ENCODE measurements around the gene CLSTN1. TPM values are rescaled to one million over a fixed set of nuclear protein-coding genes. Genes with fewer than 3 reads are reported as not detected.

The CLSTN1 gene
- total RNA-seq, 1 donor from 2014 or later, result 130 TPM

DNA sequence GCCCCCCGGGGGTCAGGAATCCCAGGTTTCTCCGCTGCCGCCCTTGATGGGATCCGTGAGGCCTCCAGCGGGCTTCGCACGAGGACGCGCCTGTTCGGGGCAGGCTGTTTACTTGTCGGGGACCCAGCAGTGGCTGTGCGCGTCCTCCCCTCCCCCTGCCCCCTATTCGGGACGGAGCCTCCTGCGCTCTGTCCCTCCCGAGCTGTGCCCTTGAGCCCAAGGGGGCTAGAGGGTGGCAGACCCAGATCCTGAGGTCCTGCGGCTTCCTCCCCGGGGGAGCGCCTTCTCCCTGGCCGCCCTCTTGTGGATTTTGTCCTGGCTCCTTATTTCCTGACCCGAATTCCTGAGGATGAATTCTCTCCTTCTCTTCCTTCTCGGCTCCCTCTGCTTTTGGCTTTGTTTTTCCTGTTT, 133.8 kb downstream of the CLSTN1 start:
- peak overlapping the region; percentile 95 for H3K27ac Mint-ChIP-seq
- peak; percentile 46 for DNase-seq (ENCODE audit: low spot score, unreplicated experiment)
- peaks cover 34% of the 10 kb centered on the region for H3K27me3 Mint-ChIP-seq
- TF ChIP-seq, protein P1, sequence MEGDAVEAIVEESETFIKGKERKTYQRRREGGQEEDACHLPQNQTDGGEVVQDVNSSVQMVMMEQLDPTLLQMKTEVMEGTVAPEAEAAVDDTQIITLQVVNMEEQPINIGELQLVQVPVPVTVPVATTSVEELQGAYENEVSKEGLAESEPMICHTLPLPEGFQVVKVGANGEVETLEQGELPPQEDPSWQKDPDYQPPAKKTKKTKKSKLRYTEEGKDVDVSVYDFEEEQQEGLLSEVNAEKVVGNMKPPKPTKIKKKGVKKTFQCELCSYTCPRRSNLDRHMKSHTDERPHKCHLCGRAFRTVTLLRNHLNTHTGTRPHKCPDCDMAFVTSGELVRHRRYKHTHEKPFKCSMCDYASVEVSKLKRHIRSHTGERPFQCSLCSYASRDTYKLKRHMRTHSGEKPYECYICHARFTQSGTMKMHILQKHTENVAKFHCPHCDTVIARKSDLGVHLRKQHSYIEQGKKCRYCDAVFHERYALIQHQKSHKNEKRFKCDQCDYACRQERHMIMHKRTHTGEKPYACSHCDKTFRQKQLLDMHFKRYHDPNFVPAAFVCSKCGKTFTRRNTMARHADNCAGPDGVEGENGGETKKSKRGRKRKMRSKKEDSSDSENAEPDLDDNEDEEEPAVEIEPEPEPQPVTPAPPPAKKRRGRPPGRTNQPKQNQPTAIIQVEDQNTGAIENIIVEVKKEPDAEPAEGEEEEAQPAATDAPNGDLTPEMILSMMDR (IDR thresholded peaks at IDR 0.05; ENCODE audit: unreplicated experiment), result no peak
- H3K4me1 Mint-ChIP-seq (ENCODE audit: low read depth), result peaks cover 8% of the 10 kb centered on the region
- H3K36me3 Mint-ChIP-seq (ENCODE audit: insufficient read depth), result peaks cover 3% of the 10 kb centered on the region
- no peaks in the 10 kb centered on the region for H3K9me3 Mint-ChIP-seq (ENCODE audit: low read depth)
- H3K4me3 Mint-ChIP-seq (ENCODE audit: low read depth), result peak overlapping the region; percentile 85

DNA sequence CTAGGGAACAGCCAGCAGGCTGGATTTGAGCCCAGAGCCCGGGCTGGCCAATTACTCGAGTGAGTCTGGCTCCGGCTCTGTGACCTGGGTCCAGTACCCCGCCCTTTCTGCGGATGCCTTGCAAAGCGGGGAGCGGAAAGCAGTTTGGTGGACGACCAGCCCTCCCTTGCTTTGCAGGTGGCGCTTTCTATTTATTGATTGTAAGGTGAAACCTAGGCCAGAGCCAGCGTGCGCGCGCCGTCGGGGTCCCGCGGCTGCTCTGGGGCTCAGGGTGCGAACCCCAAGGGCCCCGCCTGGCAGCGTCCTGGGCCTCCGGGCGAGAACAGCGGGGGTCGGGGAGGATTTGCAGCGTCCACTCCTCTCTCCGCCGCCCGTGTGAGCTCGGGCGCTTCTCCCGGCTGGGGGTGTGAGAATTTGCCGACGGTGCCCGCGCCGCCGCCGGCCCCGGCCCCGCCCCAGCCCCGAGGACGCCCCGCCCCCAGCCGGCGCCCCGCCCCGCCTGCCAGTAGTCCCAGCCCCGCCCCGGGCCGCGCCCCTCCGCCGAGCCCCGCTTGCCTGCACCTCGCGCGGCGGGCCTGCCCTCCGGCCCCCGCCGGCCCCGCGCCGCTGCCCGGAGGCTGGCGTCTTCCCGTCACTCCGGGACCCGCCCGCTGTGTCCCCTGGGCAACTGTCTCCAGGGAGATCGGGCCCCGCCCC, 134.6 kb downstream of the CLSTN1 start:
- Mint-ChIP-seq H3K4me3 (ENCODE audit: low read depth) (peak overlapping the region; percentile 76), H3K27me3 (peaks cover 34% of the 10 kb centered on the region), H3K4me1 (ENCODE audit: low read depth) (peaks cover 8% of the 10 kb centered on the region), H3K9me3 (ENCODE audit: low read depth) (no peaks in the 10 kb centered on the region), H3K36me3 (ENCODE audit: insufficient read depth) (peaks cover 3% of the 10 kb centered on the region), H3K27ac (no peak overlapping the region)
- peak; percentile 85 for DNase-seq (ENCODE audit: low spot score, unreplicated experiment)
- TF ChIP-seq, protein P1 (IDR thresholded peaks at IDR 0.05; ENCODE audit: unreplicated experiment), result no peak

DNA sequence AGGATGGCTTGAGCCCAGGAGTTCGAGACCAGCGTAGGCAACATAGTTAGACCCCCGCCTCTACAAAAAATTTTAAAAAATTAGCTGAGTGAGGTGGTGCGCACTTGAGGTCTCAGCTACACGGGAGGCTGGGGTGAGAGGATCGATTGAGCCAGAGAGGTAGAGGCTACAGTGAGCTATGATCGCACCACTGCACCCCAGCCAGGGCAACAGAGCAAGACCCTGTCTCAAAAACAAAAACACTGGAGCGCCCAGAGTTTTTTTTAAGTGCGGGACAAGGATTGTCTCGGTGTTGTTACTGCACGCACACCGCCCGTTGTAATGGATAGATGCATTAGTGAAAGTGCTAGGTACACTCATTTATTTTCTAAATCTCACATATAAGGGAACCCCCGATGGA, 135.2 kb downstream of the CLSTN1 start:
- Mint-ChIP-seq H3K27me3 (peaks cover 34% of the 10 kb centered on the region), H3K36me3 (ENCODE audit: insufficient read depth) (peaks cover 2% of the 10 kb centered on the region), H3K9me3 (ENCODE audit: low read depth) (no peaks in the 10 kb centered on the region), H3K4me3 (ENCODE audit: low read depth) (peak overlapping the region; percentile 76), H3K4me1 (ENCODE audit: low read depth) (peaks cover 8% of the 10 kb centered on the region), H3K27ac (peak overlapping the region; percentile 7)
- DNase-seq (ENCODE audit: low spot score, unreplicated experiment), result no peak
- TF ChIP-seq, protein P1 (IDR thresholded peaks at IDR 0.05; ENCODE audit: unreplicated experiment), result no peak

DNA sequence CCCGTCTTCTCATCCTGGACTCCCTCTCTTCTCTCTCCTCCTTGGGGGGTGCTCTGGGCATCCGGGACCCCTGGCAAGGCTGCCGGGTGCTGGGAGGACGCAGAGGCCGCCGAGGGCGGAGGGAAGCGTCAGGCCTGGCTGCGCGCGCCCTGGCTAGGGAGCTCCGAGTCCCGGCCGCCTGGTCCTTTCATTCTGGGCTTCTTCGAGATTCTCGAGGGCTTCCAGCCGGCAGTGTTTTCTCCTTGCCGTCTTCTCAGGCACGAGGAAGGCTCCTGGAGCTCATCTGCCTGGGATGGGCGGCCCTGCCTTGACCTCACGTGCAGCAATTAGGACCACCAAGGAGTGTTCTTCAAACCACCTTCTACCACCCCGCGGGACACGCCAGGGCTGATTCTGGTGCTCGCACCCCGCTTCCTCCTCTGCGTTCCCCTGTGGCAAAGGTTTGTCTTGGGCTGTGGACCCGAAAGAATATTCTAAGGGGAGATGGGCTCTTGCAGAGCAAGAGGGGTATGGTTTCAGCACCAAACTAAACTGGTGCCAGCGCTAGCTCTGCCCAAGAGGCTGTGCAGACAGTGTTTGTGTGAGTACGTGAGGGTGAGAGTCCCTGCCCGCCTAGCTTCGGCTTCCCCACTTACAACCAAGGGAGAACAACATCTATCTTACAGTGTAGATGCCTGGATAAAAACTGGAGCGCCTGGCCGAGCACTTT, 135.7 kb downstream of the CLSTN1 start:
- Mint-ChIP-seq H3K27me3 (peaks cover 34% of the 10 kb centered on the region), H3K4me1 (ENCODE audit: low read depth) (peaks cover 8% of the 10 kb centered on the region), H3K36me3 (ENCODE audit: insufficient read depth) (peaks cover 2% of the 10 kb centered on the region), H3K9me3 (ENCODE audit: low read depth) (no peaks in the 10 kb centered on the region), H3K4me3 (ENCODE audit: low read depth) (peak overlapping the region; percentile 76), H3K27ac (peak overlapping the region; percentile 7)
- DNase-seq (ENCODE audit: low spot score, unreplicated experiment), result peak; percentile 14
- TF ChIP-seq, protein P1 (IDR thresholded peaks at IDR 0.05; ENCODE audit: unreplicated experiment), result no peak

DNA sequence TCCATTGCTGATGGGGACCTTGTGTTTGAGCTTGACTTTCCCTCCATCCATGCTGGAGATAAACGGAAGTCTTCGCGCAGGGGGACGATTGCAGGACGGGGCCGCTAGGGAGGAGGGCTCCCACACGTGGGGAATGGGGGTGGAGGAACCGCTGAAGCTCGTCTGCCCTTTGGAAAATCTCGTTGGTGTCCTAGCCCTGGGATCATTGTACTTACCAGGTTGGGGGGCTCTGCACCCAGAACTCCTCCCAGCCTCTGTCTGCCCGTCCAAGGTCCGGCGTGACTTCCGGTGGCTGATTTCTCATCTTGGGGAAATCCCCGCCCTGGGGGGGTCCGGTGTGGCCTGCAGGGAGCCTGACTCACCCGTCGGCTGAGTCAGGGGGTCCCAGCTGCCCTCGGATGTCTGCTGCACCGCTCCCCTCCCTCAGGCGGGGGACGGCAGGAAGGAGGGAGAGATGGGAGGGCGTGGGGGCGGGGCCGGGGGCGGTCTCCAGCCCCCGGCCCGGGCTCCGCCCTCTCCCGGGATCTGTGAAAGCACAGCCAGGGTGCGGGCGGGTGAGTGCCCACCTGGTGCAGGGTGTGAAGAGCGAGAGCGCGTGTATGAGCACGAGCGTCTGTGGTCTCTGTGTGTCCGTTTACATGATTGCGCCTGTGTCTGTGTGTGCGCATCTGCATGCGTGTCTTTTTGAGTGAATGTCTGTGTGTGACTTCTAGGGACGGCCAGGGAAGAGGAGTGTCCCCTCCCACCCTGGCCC, 136.5 kb downstream of the CLSTN1 start:
- H3K27ac Mint-ChIP-seq, result peak overlapping the region; percentile 16
- peaks cover 34% of the 10 kb centered on the region for H3K27me3 Mint-ChIP-seq
- H3K9me3 Mint-ChIP-seq (ENCODE audit: low read depth), result no peaks in the 10 kb centered on the region
- TF ChIP-seq, protein P1 (IDR thresholded peaks at IDR 0.05; ENCODE audit: unreplicated experiment), result peak; percentile 25
- DNase-seq (ENCODE audit: low spot score, unreplicated experiment), result peak; percentile 53
- H3K4me1 Mint-ChIP-seq (ENCODE audit: low read depth), result peaks cover 8% of the 10 kb centered on the region
- peaks cover 2% of the 10 kb centered on the region for H3K36me3 Mint-ChIP-seq (ENCODE audit: insufficient read depth)
- H3K4me3 Mint-ChIP-seq (ENCODE audit: low read depth), result peak overlapping the region; percentile 76
